CD4-positive, alpha-beta T cell treated with Interleukin-21 for 1 hour (primary cell): ENCODE data around the gene RNF225.
"Not testable (repeated sequence)": the region's sequence is repeated elsewhere in the genome, so short reads cannot be mapped to it uniquely, and the experiment has no call there.

ENCODE experiments used
- DNase-seq: peaks from one replicate; pipeline ENCODE4 v3.0.0-alpha.2; 2020

RNF225 gene

DNA sequence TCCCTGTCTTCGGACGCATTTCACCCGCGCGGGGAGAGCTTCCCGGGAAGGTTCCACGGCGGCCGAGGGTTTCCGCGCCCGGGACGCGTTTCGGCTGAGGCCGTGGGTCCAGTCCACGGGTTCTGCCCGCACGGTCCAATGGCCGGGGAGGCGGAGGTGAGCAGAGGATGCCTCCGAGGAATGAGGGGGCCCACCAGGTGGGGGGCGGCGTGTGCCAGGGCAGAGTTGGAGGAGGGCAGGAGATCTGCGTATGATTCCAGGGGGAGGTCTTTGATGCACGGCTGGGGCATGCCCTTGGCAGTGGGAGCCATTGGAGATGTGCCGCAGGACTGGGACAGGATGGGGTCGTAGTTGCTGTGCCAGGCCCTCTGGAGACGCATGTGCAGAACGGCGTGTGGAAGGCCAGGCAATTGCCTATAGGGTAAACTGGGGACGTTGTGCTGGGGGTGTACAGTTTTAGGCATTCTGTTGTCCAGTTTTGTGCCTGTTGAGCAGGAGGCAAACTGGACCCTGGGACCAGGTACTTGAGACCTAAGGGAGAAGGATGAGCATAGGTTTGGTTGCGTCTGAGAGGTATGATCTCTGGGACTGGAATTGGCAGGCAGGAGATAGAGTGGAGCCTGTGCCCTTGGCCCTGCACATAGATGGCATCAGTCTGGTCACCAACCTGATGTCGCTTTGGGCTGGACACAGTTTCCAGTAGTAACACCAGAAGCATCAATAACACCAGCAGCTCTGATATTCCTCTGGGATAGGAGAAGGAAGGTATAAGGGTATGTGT, 13.7 kb downstream of the RNF225 start:
- DNase-seq: no peak

GRCh38 chr19:58416604-58417003, 21.1 kb downstream of the RNF225 start:
- DNase-seq: no peak

DNA sequence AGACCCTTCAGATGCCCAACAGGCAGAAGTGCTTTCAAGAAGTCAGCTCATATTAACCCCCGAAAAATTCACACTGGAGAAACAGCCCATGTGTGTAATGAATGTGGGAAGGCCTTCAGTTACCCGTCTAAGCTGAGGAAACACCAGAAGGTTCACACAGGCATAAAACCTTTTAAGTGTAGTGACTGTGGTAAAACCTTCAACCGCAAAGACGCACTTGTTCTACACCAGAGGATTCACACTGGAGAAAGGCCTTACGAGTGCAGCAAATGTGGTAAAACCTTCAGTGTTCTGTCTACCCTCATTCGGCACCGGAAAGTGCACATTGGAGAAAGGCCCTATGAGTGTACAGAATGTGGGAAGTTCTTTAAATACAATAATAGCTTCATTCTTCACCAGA, 21.6 kb downstream of the RNF225 start:
- DNase-seq: no peak

GRCh38 chr19:58428617-58429016, 33.2 kb downstream of the RNF225 start:
- DNase-seq: no peak

DNA sequence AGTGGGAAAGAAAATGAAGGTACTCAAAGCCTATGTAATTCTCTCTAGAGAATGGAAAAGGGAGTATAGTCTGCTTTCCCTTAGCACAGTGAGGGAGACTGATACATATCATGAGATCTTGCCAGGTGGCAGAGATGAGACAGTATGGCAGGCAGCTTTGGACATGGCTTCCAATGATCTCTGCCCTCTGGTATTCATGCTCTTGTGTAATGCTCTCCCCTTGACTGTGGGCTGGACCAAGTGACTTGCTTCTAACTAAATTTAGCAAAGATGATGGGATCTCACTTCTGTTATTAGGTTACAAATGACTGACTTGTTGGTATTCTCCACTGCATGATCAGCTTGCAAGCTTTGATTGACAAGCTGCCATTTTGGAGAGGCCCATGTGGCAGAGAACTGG, 34.3 kb downstream of the RNF225 start:
- no peak for DNase-seq

GRCh38 chr19:58434217-58434616, 38.8 kb downstream of the RNF225 start:
- DNase-seq: no peak

GRCh38 chr19:58439576-58440554, 44.4 kb downstream of the RNF225 start, which contains the start of gene ZNF132:
ZNF132 (minus strand) TSS chr19:58440153; CDS start chr19:58439821, 332 bp downstream.
- DNase-seq: peak; percentile 99

- no peak for DNase-seq
Observed at GRCh38 chr19:58440556-58440955, 45.1 kb downstream of the RNF225 start.

DNA sequence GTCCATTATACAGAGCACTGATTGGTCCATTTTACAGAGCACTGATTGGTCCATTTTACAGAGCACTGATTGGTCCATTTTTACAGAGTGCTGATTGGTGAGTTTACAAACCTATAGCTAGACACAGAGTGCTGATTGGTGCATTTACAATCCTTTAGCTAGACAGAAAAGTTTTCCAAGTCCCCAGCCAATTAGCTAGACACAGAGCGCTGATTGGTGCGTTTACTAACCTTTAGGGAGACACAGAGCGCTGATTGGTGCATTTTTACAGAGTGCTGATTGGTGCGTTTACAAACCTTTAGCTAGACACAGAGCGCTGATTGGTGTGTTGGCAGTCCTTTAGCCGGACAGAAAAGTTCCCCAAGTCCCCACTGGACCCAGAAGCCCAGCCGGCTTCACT, 47.5 kb downstream of the RNF225 start:
- not testable (repeated sequence) for DNase-seq
